Measurements from ENCODE around the gene ZDHHC24.

DNA sequence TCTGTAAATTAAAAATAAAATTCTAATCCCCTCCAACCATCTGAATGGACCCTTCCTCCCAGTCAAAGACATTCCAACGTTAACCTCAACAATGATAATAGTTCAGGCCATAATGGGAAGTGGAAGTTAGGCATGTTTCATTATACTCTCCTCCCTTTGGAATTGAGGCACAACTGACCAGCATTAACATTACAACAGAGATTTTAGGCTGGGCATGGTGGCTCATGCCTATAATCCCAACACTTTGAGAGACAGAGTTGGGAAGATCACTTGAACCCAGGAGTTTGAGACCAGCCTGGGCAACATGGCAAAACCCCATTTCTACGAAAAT, 25.0 kb upstream of the ZDHHC24 start:
- TF ChIP-seq, protein P1, sequence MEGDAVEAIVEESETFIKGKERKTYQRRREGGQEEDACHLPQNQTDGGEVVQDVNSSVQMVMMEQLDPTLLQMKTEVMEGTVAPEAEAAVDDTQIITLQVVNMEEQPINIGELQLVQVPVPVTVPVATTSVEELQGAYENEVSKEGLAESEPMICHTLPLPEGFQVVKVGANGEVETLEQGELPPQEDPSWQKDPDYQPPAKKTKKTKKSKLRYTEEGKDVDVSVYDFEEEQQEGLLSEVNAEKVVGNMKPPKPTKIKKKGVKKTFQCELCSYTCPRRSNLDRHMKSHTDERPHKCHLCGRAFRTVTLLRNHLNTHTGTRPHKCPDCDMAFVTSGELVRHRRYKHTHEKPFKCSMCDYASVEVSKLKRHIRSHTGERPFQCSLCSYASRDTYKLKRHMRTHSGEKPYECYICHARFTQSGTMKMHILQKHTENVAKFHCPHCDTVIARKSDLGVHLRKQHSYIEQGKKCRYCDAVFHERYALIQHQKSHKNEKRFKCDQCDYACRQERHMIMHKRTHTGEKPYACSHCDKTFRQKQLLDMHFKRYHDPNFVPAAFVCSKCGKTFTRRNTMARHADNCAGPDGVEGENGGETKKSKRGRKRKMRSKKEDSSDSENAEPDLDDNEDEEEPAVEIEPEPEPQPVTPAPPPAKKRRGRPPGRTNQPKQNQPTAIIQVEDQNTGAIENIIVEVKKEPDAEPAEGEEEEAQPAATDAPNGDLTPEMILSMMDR (IDR thresholded peaks at IDR 0.05; ENCODE audit: low read length) = no peak
- TF ChIP-seq EZH2 (optimal IDR thresholded peaks at IDR 0.05; ENCODE audit: low read depth, low read length) = no peak
